Type B pancreatic cell (in vitro differentiated cells): ENCODE results near the gene IGSF9B. TPM values are rescaled to one million over a fixed set of nuclear protein-coding genes. Genes with fewer than 3 reads are reported as not detected.

ENCODE experiments used
- DNase-seq: peaks from one replicate; pipeline ENCODE4 v3.0.0; 2021; ENCODE audit warnings: mixed read lengths; ENCODE audit not compliant: unreplicated experiment; ENCODE audit errors: extremely low spot score
- H3K27ac Mint-ChIP-seq: 2 replicates; pipeline ENCODE4 v1.8.0; 2021; ENCODE audit warnings: mild to moderate bottlenecking, mixed read lengths
- H3K27me3 Mint-ChIP-seq: 2 replicates; pipeline ENCODE4 v1.8.0; 2021; ENCODE audit warnings: mixed read lengths
- H3K36me3 Mint-ChIP-seq: 2 replicates; pipeline ENCODE4 v1.8.0; 2021; ENCODE audit warnings: mixed read lengths
- H3K4me1 Mint-ChIP-seq: one replicate; pipeline ENCODE4 v1.8.0; 2021; ENCODE audit warnings: mixed read lengths; ENCODE audit not compliant: unreplicated experiment
- H3K4me3 Mint-ChIP-seq: 2 replicates; pipeline ENCODE4 v1.8.0; 2021; ENCODE audit warnings: mild to moderate bottlenecking, mixed read lengths
- H3K9me3 Mint-ChIP-seq: 2 replicates; pipeline ENCODE4 v1.8.0; 2021; ENCODE audit warnings: mixed read lengths
- total RNA-seq: library from RNA; stranded (reverse); gene quantifications from 2 replicates; pipeline ENCODE4 v1.2.1, GENCODE V29; 2021; ENCODE audit warnings: low replicate concordance
- TF ChIP-seq, protein P1 (sequence below): fragments of 200-600 bp; sonication (generic); conservative IDR thresholded peaks from 2 replicates; pipeline ENCODE4 v1.5.0; 2021; ENCODE audit warnings: antibody characterized with exemption, mild to moderate bottlenecking

IGSF9B gene
- total RNA-seq, 1 donor from 2014 or later = 10.6 TPM

DNA sequence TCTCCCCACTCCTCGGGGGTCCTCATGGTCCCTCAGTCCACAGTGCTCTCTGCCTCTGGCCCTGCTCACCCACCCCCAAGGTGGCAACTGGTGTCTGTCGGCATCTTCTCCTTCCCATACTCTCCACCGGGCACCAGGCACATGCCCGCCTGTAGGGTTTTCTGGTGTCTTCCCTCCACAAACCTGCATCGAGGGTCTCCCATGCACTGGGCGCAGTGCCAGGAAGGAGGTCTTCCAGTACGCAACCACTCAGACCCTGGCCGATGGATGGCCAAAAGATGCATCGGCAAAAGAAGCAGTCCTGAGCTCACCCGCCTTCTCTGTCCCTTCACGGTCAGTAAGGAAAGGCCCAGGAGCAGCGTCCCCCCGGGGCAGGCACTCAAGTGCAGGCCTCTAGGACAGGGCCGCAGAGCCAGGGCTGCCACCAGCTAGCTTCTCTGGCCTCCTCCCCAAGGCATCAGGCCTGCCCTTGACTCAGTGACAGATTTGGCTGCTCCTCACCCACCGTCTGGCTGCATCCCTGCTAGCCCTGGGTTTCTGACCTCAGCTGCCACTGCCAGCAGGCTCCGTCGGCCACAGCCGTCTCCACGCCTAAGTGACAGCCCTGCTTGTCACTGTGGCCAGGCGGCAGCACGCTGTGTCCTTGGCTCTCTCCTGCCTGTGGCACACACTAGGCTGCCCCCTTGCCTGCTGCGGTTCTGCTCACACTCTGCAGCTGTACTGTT is 32.1 kb upstream of the IGSF9B start:
- DNase-seq = no peak
- Mint-ChIP-seq H3K4me3 (no peak overlapping the region), H3K9me3 (no peaks in the 10 kb centered on the region), H3K27me3 (peaks cover 38% of the 10 kb centered on the region), H3K27ac (no peak overlapping the region), H3K36me3 (no peaks in the 10 kb centered on the region), H3K4me1 (peaks cover 7% of the 10 kb centered on the region)
- TF ChIP-seq, protein P1, sequence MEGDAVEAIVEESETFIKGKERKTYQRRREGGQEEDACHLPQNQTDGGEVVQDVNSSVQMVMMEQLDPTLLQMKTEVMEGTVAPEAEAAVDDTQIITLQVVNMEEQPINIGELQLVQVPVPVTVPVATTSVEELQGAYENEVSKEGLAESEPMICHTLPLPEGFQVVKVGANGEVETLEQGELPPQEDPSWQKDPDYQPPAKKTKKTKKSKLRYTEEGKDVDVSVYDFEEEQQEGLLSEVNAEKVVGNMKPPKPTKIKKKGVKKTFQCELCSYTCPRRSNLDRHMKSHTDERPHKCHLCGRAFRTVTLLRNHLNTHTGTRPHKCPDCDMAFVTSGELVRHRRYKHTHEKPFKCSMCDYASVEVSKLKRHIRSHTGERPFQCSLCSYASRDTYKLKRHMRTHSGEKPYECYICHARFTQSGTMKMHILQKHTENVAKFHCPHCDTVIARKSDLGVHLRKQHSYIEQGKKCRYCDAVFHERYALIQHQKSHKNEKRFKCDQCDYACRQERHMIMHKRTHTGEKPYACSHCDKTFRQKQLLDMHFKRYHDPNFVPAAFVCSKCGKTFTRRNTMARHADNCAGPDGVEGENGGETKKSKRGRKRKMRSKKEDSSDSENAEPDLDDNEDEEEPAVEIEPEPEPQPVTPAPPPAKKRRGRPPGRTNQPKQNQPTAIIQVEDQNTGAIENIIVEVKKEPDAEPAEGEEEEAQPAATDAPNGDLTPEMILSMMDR = no peak

DNA sequence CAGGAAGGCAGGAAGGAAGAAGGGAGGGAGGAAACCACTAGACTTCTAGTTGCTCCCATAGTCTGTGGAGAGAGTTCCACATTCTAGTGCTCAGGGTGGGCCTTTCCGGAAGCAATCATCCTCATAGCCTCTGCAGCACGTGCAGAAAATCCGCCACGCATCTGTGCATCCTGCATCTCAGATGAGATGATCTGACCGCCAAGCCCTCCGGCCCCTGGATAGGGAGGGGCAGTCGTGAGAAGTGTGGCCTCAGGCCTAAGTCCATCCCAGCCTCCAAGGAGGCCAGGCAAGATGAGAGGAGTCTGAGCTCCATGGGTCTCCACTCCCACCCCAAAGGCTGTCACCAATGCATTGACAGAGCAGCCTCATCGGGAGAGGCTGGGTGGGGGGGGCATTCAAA is 30.4 kb upstream of the IGSF9B start:
- DNase-seq = no peak
- TF ChIP-seq, protein P1 = no peak
- no peaks in the 10 kb centered on the region for H3K36me3 Mint-ChIP-seq
- no peak overlapping the region for H3K27ac Mint-ChIP-seq
- H3K4me1 Mint-ChIP-seq = peaks cover 7% of the 10 kb centered on the region
- no peaks in the 10 kb centered on the region for H3K9me3 Mint-ChIP-seq
- H3K4me3 Mint-ChIP-seq = no peak overlapping the region
- peaks cover 45% of the 10 kb centered on the region for H3K27me3 Mint-ChIP-seq

DNA sequence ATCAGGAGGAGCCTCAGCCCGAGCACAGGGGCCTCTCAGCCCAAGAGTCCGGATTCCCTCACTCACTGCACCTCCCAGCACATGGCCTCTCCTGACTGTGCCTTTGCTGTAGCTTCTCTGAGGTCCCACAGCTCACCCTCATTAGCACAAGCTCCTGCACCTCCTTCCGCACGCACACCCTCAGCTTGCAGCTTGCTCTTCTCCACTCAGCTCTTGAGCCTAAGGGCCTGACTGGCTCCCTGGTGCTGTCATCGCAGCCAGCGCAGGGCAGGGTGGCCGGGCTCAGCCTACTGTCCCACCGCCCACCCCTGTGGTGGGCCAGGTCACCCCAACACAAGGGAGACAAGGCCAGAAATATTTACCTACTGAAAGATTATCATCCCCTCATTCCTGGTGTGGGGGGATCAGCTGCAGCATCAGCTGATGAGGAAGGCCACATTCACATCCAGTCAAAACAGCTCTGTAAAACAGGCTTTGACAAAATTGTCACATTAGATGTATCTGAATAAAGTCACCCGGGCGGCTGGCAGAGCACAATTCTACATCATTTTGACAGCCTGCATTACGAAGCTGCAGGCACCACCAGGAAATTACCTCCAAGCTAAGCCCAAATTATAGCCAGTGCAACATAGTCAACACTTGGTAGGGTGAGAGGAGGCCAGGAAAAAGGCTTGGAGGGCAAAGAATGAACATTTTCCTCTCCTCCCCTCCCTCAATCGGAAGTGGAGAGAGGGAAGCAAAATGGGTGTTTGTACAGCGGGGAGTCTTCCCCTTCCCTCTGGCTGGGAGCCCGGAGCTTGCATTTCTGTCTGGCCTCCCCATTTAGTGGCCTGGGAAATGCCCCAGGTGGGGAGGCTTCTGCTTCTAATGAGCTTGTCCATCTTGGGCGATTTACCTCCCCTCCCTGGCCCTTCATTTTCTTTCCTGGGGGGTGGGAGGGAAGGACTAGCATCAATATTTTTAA is 29.5 kb upstream of the IGSF9B start:
- Mint-ChIP-seq H3K27me3 (peaks cover 46% of the 10 kb centered on the region), H3K36me3 (no peaks in the 10 kb centered on the region), H3K9me3 (no peaks in the 10 kb centered on the region), H3K4me1 (peaks cover 7% of the 10 kb centered on the region), H3K4me3 (no peak overlapping the region), H3K27ac (no peak overlapping the region)
- DNase-seq = no peak
- TF ChIP-seq, protein P1 = no peak

DNA sequence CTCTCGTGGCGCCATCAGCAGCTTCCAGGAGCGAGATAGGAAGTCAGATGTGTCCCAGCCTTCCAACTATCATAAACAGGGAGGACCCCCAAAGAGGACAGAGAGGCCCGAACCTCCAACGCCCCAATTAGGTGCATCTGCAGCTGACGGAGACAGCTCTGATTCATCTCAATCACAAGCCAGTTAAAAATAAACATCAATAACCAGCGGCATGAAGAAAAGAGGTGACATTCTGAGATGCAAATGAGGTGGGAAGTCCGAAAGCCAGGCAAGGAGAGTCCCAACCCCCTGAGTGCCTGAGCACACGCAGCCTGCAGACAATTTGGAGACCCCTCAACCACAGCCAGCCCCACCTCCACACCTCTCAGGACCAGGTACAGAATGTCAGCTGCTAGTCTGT is 28.1 kb upstream of the IGSF9B start:
- no peaks in the 10 kb centered on the region for H3K36me3 Mint-ChIP-seq
- H3K27ac Mint-ChIP-seq = no peak overlapping the region
- DNase-seq = no peak
- no peaks in the 10 kb centered on the region for H3K9me3 Mint-ChIP-seq
- no peak overlapping the region for H3K4me3 Mint-ChIP-seq
- peaks cover 46% of the 10 kb centered on the region for H3K27me3 Mint-ChIP-seq
- peaks cover 7% of the 10 kb centered on the region for H3K4me1 Mint-ChIP-seq
- TF ChIP-seq, protein P1 = no peak

DNA sequence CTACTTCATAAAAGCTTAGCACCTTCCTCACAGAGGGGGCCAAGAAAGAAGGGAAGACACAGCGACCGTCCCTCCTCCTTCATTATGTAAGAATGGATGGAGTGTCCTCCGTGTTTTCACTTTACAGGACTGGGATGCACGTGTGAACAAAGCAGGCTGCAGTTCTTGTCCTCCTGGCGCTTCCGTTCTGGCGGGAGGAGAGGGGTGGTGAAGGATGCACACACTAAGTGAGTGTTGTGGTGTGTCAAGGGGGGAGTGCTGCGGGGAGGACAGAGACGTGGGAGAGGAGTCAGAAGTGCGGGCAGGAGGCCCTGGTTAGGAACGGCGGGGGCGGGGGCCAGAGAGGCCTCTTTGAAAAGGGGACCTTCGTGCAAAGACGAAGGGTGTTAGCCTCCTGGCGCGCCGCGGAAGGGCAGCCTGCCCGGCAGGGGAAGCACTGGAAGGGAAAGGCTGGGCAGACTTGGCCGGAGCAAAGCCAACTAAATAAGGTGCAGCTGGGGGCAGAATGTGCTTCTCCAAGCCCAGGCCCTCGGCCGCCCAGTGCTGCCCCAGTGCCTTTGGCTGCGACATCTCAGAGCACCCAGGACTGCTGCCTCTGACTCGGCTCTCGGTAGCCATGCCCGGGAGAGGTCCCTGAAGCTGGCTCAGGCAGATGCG is 27.0 kb upstream of the IGSF9B start:
- Mint-ChIP-seq H3K9me3 (no peaks in the 10 kb centered on the region), H3K4me3 (no peak overlapping the region), H3K27ac (no peak overlapping the region), H3K27me3 (peaks cover 45% of the 10 kb centered on the region), H3K36me3 (no peaks in the 10 kb centered on the region), H3K4me1 (peaks cover 7% of the 10 kb centered on the region)
- TF ChIP-seq, protein P1 = no peak
- no peak for DNase-seq
